ENCODE data around the gene GXYLT1. TPM values are rescaled to one million over a fixed set of nuclear protein-coding genes. Genes with fewer than 3 reads are reported as not detected.
A peak's percentile ranks its signal among the peaks of the same experiment; 100 is the strongest.

Gene GXYLT1
- total RNA-seq, 3 donors from 2014 or later = 7.4 to 8.8 (median 8.5) TPM

DNA sequence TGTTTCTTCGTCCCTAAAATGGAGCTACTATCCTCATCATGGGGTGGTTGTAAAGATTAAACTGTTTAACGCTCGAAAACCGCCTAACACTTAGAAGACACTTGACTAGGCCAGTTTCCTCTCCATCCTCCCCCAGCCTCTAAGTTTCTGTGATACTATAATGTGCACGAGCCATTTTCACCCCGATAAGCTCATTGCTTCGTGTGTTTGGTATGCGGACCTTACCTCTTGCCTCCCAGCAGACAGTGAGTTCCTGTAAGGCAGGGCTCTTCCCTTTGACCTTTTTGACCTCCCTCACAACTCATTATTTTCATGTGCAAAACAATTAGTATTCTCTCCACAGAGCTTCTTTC lies 499 bp upstream of the GXYLT1 start:
- Histone ChIP-seq H3K36me3 (ENCODE audit: low read depth) (no peaks in the 10 kb centered on the region), H3K9me3 (no peaks in the 10 kb centered on the region), H3K4me3 (peak overlapping the region; percentile 58), H3K4me1 (ENCODE audit: low read depth) (peaks cover 8% of the 10 kb centered on the region)
- TF ChIP-seq, protein P1, sequence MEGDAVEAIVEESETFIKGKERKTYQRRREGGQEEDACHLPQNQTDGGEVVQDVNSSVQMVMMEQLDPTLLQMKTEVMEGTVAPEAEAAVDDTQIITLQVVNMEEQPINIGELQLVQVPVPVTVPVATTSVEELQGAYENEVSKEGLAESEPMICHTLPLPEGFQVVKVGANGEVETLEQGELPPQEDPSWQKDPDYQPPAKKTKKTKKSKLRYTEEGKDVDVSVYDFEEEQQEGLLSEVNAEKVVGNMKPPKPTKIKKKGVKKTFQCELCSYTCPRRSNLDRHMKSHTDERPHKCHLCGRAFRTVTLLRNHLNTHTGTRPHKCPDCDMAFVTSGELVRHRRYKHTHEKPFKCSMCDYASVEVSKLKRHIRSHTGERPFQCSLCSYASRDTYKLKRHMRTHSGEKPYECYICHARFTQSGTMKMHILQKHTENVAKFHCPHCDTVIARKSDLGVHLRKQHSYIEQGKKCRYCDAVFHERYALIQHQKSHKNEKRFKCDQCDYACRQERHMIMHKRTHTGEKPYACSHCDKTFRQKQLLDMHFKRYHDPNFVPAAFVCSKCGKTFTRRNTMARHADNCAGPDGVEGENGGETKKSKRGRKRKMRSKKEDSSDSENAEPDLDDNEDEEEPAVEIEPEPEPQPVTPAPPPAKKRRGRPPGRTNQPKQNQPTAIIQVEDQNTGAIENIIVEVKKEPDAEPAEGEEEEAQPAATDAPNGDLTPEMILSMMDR (IDR thresholded peaks at IDR 0.05) = no peak
- ATAC-seq = peak; percentile 0
- intact Hi-C loops (cut with DNase I, micrococcal nuclease) = loop anchor here (10.0 kb wide), 1 partner anchor 180 kb away; the partner anchor contains the start of genes PPHLN1 (in 2 of the 2) and ZCRB1 (in 2 of the 2)
- DNase-seq = peak in 1 of 3 donors; percentile 35

DNA sequence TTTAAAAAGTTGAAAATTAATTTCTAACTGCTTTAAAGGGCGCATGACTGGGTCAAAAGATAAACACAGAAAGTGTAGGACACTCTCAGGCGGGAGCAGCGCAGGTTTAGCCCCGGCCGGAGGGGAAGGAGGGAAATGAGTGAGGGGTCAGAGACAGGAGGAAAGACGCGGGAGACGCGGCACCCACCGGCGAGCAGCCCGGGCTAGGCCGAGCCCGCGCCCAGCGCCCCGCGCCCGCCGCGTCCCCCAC lies 591 bp downstream of the GXYLT1 start:
- no peaks in the 10 kb centered on the region for H3K36me3 ChIP-seq (ENCODE audit: low read depth)
- peak overlapping the region; percentile 58 for H3K4me3 ChIP-seq
- intact Hi-C loops (cut with DNase I, micrococcal nuclease) = loop anchor here (10.0 kb wide), 1 partner anchor 181 kb away; the partner anchor contains the start of genes PPHLN1 (in 2 of the 2) and ZCRB1 (in 2 of the 2)
- peaks cover 8% of the 10 kb centered on the region for H3K4me1 ChIP-seq (ENCODE audit: low read depth)
- no peak for DNase-seq
- no peak for ATAC-seq
- H3K9me3 ChIP-seq = no peaks in the 10 kb centered on the region
- TF ChIP-seq, protein P1 (IDR thresholded peaks at IDR 0.05) = no peak

DNA sequence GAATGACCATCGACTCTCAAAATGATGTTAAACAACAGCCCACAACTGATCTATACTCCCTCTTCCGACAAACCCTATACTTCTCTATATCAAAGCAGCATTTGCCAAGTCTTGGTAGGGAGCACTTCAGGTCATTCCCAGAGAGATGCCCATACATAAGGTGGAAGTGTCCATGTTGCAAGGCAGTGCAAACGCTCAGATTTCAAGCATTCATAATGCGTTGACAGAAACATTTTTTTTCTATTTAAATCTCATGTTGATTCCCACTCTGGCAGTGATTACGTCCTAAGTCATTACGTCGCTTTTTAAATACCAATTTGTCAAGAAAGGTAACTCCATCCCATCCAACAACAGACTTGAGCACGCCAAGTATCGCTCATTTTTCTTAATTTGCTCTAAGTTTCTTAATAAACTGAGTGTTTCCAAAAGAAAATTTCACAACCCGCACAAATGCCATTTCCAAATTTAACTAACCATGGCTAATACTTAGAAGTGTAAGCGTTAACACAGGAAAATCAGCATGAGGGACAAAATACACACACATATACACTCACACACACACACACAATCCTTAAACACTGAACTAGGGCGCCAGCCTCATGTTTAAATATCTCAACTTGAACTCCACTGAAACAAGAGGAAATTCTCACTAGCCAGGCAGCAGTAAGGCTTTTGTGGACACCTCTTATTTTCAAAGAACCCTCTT lies 1.1 kb downstream of the GXYLT1 start:
- H3K4me1 ChIP-seq (ENCODE audit: low read depth) = peaks cover 8% of the 10 kb centered on the region
- no peak for ATAC-seq
- TF ChIP-seq, protein P1 (IDR thresholded peaks at IDR 0.05) = no peak
- H3K36me3 ChIP-seq (ENCODE audit: low read depth) = no peaks in the 10 kb centered on the region
- peak overlapping the region; percentile 58 for H3K4me3 ChIP-seq
- DNase-seq = peak in 1 of 3 donors; percentile 21
- intact Hi-C loops (cut with DNase I, micrococcal nuclease) = loop anchor here (10.0 kb wide), 1 partner anchor 181 kb away; the partner anchor contains the start of genes PPHLN1 (in 2 of the 2) and ZCRB1 (in 2 of the 2)
- no peaks in the 10 kb centered on the region for H3K9me3 ChIP-seq

DNA sequence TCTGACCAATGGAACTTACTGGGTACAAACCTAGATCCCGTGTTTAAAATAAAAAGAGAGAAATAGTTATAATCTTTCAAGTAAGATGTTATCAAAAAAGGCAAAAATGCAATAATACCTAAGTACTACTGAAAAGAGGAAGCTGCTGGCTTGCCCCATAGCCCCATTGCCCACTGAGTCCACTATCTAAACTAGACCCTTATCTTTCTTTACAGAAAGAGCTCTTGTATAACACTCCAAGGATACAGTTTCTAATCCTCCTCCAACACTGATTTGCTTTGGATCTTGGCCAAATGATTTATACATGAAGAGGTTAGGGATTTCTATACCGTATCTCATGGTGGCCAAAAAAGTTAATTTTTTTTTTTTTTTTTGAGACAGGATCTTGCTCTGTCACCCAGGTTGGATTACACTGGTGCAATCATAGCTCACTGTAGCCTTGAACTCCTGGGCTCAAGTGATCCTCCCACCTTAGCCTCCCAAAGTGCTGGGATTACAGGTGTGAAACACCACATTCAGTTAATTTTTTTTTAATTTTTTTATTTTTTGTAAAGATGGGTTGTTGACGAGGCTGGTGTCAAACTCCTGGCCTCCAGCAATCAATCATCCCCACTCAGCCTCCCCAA lies 2.6 kb downstream of the GXYLT1 start:
- TF ChIP-seq, protein P1 (IDR thresholded peaks at IDR 0.05) = no peak
- no peak for DNase-seq
- Histone ChIP-seq H3K4me3 (no peak overlapping the region), H3K9me3 (no peaks in the 10 kb centered on the region), H3K36me3 (ENCODE audit: low read depth) (no peaks in the 10 kb centered on the region), H3K4me1 (ENCODE audit: low read depth) (peaks cover 8% of the 10 kb centered on the region)
- intact Hi-C loops (cut with DNase I, micrococcal nuclease) = loop anchor here (10.0 kb wide), 1 partner anchor 183 kb away; the partner anchor contains the start of genes PPHLN1 (in 2 of the 2) and ZCRB1 (in 2 of the 2)
- ATAC-seq = no peak

DNA sequence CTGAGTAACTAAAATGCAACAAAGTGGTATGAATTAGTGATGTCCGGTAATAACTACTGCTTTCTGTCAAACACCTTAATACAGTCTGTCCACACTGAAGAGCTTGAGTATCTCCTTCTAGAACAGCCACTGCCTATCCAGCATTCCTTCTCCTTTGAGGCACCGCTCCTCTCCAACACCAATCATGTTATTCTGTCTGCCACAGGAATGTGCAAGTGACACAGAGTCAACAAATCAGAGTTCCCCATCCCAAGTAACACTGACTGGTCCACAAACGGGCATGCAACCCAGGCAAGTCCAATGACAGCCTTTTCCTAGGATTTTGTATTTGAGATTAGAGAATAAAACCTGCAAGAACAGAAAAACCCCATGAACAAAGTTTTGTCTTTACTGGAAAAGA lies 3.8 kb downstream of the GXYLT1 start:
- Histone ChIP-seq H3K9me3 (no peaks in the 10 kb centered on the region), H3K4me3 (no peak overlapping the region), H3K4me1 (ENCODE audit: low read depth) (peaks cover 8% of the 10 kb centered on the region), H3K36me3 (ENCODE audit: low read depth) (no peaks in the 10 kb centered on the region)
- TF ChIP-seq, protein P1 (IDR thresholded peaks at IDR 0.05) = no peak
- intact Hi-C loops (cut with DNase I, micrococcal nuclease) = loop anchor here (10.0 kb wide), 1 partner anchor 184 kb away; the partner anchor contains the start of genes PPHLN1 (in 2 of the 2) and ZCRB1 (in 2 of the 2)
- ATAC-seq (no peak), DNase-seq (no peak)

All from mucosa of descending colon (tissue), 3 donors.